Mucosa of rectum (tissue), 2 donors: ENCODE measurements around the gene MFAP3.
"Not testable (repeated sequence)": the region's sequence is repeated elsewhere in the genome, so short reads cannot be mapped to it uniquely, and the experiment has no call there.

ENCODE experiments used
- H3K27ac ChIP-seq, 2 donors: one replicate each; pipeline ENCODE4 v1.7.0; 2013; ENCODE audit warnings: inconsistent platforms in 2 of 2, low read depth in 2 of 2, low read length in 2 of 2
- H3K27me3 ChIP-seq, 2 donors: one replicate each; pipeline ENCODE4 v1.7.0; 2013; ENCODE audit warnings: low read length in 2 of 2; ENCODE audit not compliant: control insufficient read depth in 2 of 2, insufficient read depth in 2 of 2
- H3K36me3 ChIP-seq, 2 donors: one replicate each; pipeline ENCODE4 v1.7.0; 2013; ENCODE audit warnings: low read length in 2 of 2; ENCODE audit not compliant: control insufficient read depth in 2 of 2, insufficient read depth in 2 of 2
- H3K4me1 ChIP-seq, 2 donors: one replicate each; pipeline ENCODE4 v1.7.0; 2013; ENCODE audit warnings: low read length in 2 of 2, mild to moderate bottlenecking in 1 of 2; ENCODE audit not compliant: control insufficient read depth in 2 of 2, insufficient read depth in 2 of 2
- H3K4me3 ChIP-seq, 2 donors: one replicate each; pipeline ENCODE4 v1.7.0; 2013; ENCODE audit warnings: low read length in 2 of 2
- H3K9ac ChIP-seq, 2 donors: one replicate each; pipeline ENCODE4 v1.7.0; 2013; ENCODE audit warnings: low read length in 2 of 2, low read depth in 1 of 2, mild to moderate bottlenecking in 1 of 2
- H3K9me3 ChIP-seq, 2 donors: one replicate each; pipeline ENCODE4 v1.7.0; 2013; ENCODE audit warnings: low read length in 2 of 2; ENCODE audit not compliant: control insufficient read depth in 2 of 2
- donor health status: healthy.
- donor health status: Normal muscosa, but diverticular disease.

The MFAP3 gene

GRCh38 chr5:154015071-154015693 lies 23.6 kb upstream of the MFAP3 start:
- H3K9ac ChIP-seq, result no peak overlapping the region
- no peaks in the 10 kb centered on the region for H3K9me3 ChIP-seq
- H3K27me3 ChIP-seq, result no peaks in the 10 kb centered on the region
- no peaks in the 10 kb centered on the region for H3K4me1 ChIP-seq
- H3K36me3 ChIP-seq, result peaks cover 6 to 15% of the 10 kb centered on the region in 2 donors
- no peak overlapping the region for H3K27ac ChIP-seq
- no peak overlapping the region for H3K4me3 ChIP-seq

GRCh38 chr5:154018919-154019318 lies 19.8 kb upstream of the MFAP3 start:
- not testable (repeated sequence) for H3K9me3 ChIP-seq, H3K27ac ChIP-seq, H3K27me3 ChIP-seq, H3K4me3 ChIP-seq, H3K36me3 ChIP-seq, H3K9ac ChIP-seq, H3K4me1 ChIP-seq

GRCh38 chr5:154025951-154026350 lies 12.8 kb upstream of the MFAP3 start:
- no peaks in the 10 kb centered on the region for H3K9me3 ChIP-seq
- H3K4me1 ChIP-seq, result no peaks in the 10 kb centered on the region
- H3K9ac ChIP-seq, result no peak overlapping the region
- no peak overlapping the region for H3K27ac ChIP-seq
- H3K36me3 ChIP-seq, result peaks cover 16 to 19% of the 10 kb centered on the region in 2 donors
- H3K4me3 ChIP-seq, result no peak overlapping the region
- no peaks in the 10 kb centered on the region for H3K27me3 ChIP-seq

GRCh38 chr5:154031937-154032489 lies 6.8 kb upstream of the MFAP3 start:
- Histone ChIP-seq H3K4me3 (no peak overlapping the region), H3K9me3 (no peaks in the 10 kb centered on the region), H3K4me1 (no peaks in the 10 kb centered on the region), H3K36me3 (peaks cover 8 to 11% of the 10 kb centered on the region in 2 donors), H3K9ac (no peak overlapping the region), H3K27me3 (no peaks in the 10 kb centered on the region), H3K27ac (no peak overlapping the region)

- peaks cover 3 to 6% of the 10 kb centered on the region in 2 donors for H3K36me3 ChIP-seq
- no peak overlapping the region for H3K4me3 ChIP-seq
- H3K27ac ChIP-seq, result no peak overlapping the region
These were observed 3.8 kb upstream of the MFAP3 start for GRCh38 chr5:154034944-154035343.

GRCh38 chr5:154038261-154038706 lies 483 bp upstream of the MFAP3 start:
- no peaks in the 10 kb centered on the region for H3K36me3 ChIP-seq
- H3K9ac ChIP-seq, result peak overlapping the region; percentile 89 to 93
- H3K4me1 ChIP-seq, result peaks cover 7 to 8% of the 10 kb centered on the region in 2 donors
- no peaks in the 10 kb centered on the region for H3K27me3 ChIP-seq
- no peaks in the 10 kb centered on the region for H3K9me3 ChIP-seq
- H3K4me3 ChIP-seq, result peak overlapping the region; percentile 96 to 98
- H3K27ac ChIP-seq, result peak overlapping the region; percentile 90 to 93

More at GRCh38 chr5:154034944-154035343, 3.8 kb upstream of the MFAP3 start:
- no peaks in the 10 kb centered on the region for H3K9me3 ChIP-seq
- H3K9ac ChIP-seq, result no peak overlapping the region
- H3K4me1 ChIP-seq, result peaks cover 7% of the 10 kb centered on the region in 2 donors
- no peaks in the 10 kb centered on the region for H3K27me3 ChIP-seq

- H3K36me3 ChIP-seq, result peaks cover 0 to 2% of the 10 kb centered on the region in 2 donors
- H3K9me3 ChIP-seq, result no peaks in the 10 kb centered on the region
- peak overlapping the region in 1 of 2 donors; percentile 90 for H3K27ac ChIP-seq
- H3K9ac ChIP-seq, result peak overlapping the region; percentile 89 to 93
- H3K4me3 ChIP-seq, result peak overlapping the region; percentile 96 to 98
- H3K4me1 ChIP-seq, result peaks cover 7 to 8% of the 10 kb centered on the region in 2 donors
- H3K27me3 ChIP-seq, result no peaks in the 10 kb centered on the region
These were observed 677 bp downstream of the MFAP3 start for GRCh38 chr5:154039458-154039829.

- Histone ChIP-seq H3K27ac (no peak overlapping the region), H3K4me1 (peaks cover 7 to 8% of the 10 kb centered on the region in 2 donors), H3K27me3 (no peaks in the 10 kb centered on the region), H3K36me3 (peaks cover 0 to 3% of the 10 kb centered on the region in 2 donors), H3K4me3 (no peak overlapping the region), H3K9me3 (no peaks in the 10 kb centered on the region), H3K9ac (no peak overlapping the region)
These were observed 4.0 kb downstream of the MFAP3 start for GRCh38 chr5:154042766-154043165.

- Histone ChIP-seq H3K27ac (no peak overlapping the region), H3K9ac (no peak overlapping the region), H3K27me3 (no peaks in the 10 kb centered on the region), H3K9me3 (no peaks in the 10 kb centered on the region), H3K36me3 (peaks cover 0 to 3% of the 10 kb centered on the region in 2 donors), H3K4me3 (no peak overlapping the region), H3K4me1 (peaks cover 7 to 8% of the 10 kb centered on the region in 2 donors)
These were observed 5.3 kb downstream of the MFAP3 start for GRCh38 chr5:154044099-154044498.

- no peak overlapping the region for H3K4me3 ChIP-seq
- no peaks in the 10 kb centered on the region for H3K27me3 ChIP-seq
- no peaks in the 10 kb centered on the region for H3K9me3 ChIP-seq
- H3K4me1 ChIP-seq, result peaks cover 3 to 4% of the 10 kb centered on the region in 2 donors
- H3K9ac ChIP-seq, result no peak overlapping the region
- H3K27ac ChIP-seq, result no peak overlapping the region
- H3K36me3 ChIP-seq, result peaks cover 0 to 3% of the 10 kb centered on the region in 2 donors
These were observed 5.8 kb downstream of the MFAP3 start for GRCh38 chr5:154044581-154044980.
